ENCODE measurements around the gene TMA7B.

The TMA7B gene

DNA sequence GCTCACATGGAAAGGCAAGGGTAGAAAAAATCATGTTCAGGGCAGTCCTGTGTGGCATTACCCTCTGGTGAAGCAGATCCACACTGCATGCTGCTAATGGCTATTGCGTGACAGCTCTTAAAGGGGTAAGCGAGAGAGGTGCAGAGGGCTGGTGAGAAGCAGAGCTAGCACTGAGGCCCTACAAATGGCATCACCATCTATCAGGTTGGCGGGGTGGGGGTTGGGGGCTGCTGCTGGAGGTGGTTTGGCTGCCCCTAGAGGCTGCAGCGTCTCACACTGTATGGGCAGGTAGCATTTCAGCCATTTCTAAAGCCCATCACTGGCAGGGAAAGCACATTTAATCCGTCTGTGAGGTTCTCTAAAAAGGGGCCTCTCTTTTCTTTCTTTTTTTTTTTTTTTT, 16.9 kb upstream of the TMA7B start:
- Histone ChIP-seq H3K36me3 (ENCODE audit: control insufficient read depth, low read length) (no peaks in the 10 kb centered on the region), H3K27me3 (ENCODE audit: control insufficient read depth, low read length) (peaks cover 17% of the 10 kb centered on the region), H4K20me1 (ENCODE audit: control insufficient read depth, insufficient read depth, low read depth, low read length) (no peaks in the 10 kb centered on the region), H3K4me3 (ENCODE audit: low read length) (no peak overlapping the region), H3F3A (ENCODE audit: control insufficient read depth, insufficient read depth) (no peaks in the 10 kb centered on the region), H3K9me3 (ENCODE audit: control insufficient read depth, insufficient read depth, low read length) (no peaks in the 10 kb centered on the region), H3K27ac (ENCODE audit: low read depth, low read length) (no peak overlapping the region), H3K9me2 (replicated peaks; ENCODE audit: control insufficient read depth, low read length) (no peaks in the 10 kb centered on the region), H3K4me1 (ENCODE audit: control insufficient read depth, low read length) (peaks cover 18% of the 10 kb centered on the region), H3K4me2 (ENCODE audit: low read length) (no peak overlapping the region), H3K79me2 (ENCODE audit: control insufficient read depth, low read length) (no peaks in the 10 kb centered on the region)
- peak; percentile 33 for TF ChIP-seq CTCF (IDR thresholded peaks at IDR 0.05; ENCODE audit: low read depth, low read length, poor library complexity, severe bottlenecking)
- TF ChIP-seq EZH2phosphoT487 (IDR thresholded peaks at IDR 0.05; ENCODE audit: borderline replicate concordance, low read length) = no peak

DNA sequence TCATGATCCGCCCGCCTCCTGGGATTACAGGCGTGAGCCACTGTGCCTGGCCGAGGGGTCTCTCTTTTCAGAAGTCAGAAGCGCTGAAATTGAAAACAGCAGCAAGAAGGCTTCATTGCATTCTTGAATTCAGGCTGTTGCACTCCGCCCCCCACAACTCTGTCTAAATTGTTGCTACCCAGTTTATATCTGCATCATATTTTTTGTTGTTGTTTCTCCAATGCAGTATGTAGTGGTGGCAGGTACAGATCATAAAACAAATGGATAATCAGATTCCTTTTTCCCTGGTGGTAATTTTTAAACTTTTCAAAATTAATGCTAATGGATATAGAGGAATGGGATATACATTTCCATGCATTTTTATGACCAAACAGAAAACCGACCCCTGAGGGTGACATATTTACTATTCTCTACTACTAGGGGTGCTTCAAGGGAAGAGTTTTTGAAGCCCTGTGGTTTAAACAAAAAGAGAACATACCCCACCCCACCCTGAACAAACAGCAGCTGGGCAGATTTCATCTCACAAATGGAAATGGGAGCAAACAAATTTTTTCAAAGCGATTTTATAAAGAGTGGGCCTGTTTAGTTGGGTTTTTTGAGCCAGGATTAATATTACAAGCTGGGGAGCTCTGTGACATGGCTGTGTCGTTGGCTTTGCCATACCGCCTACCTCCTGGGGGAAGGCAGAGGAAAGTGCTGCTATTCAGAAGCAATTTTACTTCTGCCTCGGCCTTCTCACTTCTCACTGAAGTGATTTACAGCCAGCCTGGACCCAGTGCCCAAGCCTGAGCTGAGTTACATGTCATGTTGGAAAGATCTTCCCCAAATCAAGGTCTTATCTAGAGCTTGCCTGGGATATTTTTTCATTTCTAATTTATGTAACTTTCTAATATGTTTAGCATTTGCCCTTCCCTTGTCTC, 16.0 kb upstream of the TMA7B start:
- H3F3A ChIP-seq (ENCODE audit: control insufficient read depth, insufficient read depth) = no peaks in the 10 kb centered on the region
- no peaks in the 10 kb centered on the region for H3K9me3 ChIP-seq (ENCODE audit: control insufficient read depth, insufficient read depth, low read length)
- no peaks in the 10 kb centered on the region for H3K36me3 ChIP-seq (ENCODE audit: control insufficient read depth, low read length)
- H4K20me1 ChIP-seq (ENCODE audit: control insufficient read depth, insufficient read depth, low read depth, low read length) = no peaks in the 10 kb centered on the region
- TF ChIP-seq EZH2phosphoT487 (IDR thresholded peaks at IDR 0.05; ENCODE audit: borderline replicate concordance, low read length) = no peak
- TF ChIP-seq CTCF (IDR thresholded peaks at IDR 0.05; ENCODE audit: low read depth, low read length, poor library complexity, severe bottlenecking) = no peak
- H3K27me3 ChIP-seq (ENCODE audit: control insufficient read depth, low read length) = peaks cover 21% of the 10 kb centered on the region
- H3K4me3 ChIP-seq (ENCODE audit: low read length) = no peak overlapping the region
- H3K9me2 ChIP-seq (replicated peaks; ENCODE audit: control insufficient read depth, low read length) = no peaks in the 10 kb centered on the region
- H3K4me2 ChIP-seq (ENCODE audit: low read length) = no peak overlapping the region
- H3K4me1 ChIP-seq (ENCODE audit: control insufficient read depth, low read length) = peaks cover 18% of the 10 kb centered on the region
- H3K79me2 ChIP-seq (ENCODE audit: control insufficient read depth, low read length) = no peaks in the 10 kb centered on the region
- no peak overlapping the region for H3K27ac ChIP-seq (ENCODE audit: low read depth, low read length)

DNA sequence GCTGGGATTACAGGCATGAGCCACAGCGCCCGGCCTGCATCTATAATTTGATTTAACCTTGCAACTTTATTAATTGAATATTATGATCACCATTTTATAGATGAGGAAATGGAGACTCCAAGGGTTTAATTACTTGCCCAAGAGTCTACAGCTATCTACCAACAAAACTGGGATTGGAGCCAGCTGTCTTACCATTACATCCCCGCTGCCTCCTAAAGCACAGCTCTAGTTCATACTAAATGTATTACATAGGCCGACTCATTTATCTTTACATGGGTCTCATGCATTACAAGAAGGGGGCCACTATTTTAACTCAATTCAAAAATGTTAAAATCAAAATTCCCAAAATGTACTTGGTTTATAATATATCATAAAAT, 14.1 kb upstream of the TMA7B start:
- Histone ChIP-seq H3K36me3 (ENCODE audit: control insufficient read depth, low read length) (no peaks in the 10 kb centered on the region), H4K20me1 (ENCODE audit: control insufficient read depth, insufficient read depth, low read depth, low read length) (no peaks in the 10 kb centered on the region), H3K79me2 (ENCODE audit: control insufficient read depth, low read length) (no peaks in the 10 kb centered on the region), H3K4me2 (ENCODE audit: low read length) (no peak overlapping the region), H3K9me2 (replicated peaks; ENCODE audit: control insufficient read depth, low read length) (no peaks in the 10 kb centered on the region), H3K4me3 (ENCODE audit: low read length) (no peak overlapping the region), H3F3A (ENCODE audit: control insufficient read depth, insufficient read depth) (no peaks in the 10 kb centered on the region), H3K9me3 (ENCODE audit: control insufficient read depth, insufficient read depth, low read length) (no peaks in the 10 kb centered on the region), H3K27me3 (ENCODE audit: control insufficient read depth, low read length) (peaks cover 32% of the 10 kb centered on the region), H3K27ac (ENCODE audit: low read depth, low read length) (no peak overlapping the region), H3K4me1 (ENCODE audit: control insufficient read depth, low read length) (peaks cover 23% of the 10 kb centered on the region)
- TF ChIP-seq CTCF (IDR thresholded peaks at IDR 0.05; ENCODE audit: low read depth, low read length, poor library complexity, severe bottlenecking) (no peak), EZH2phosphoT487 (IDR thresholded peaks at IDR 0.05; ENCODE audit: borderline replicate concordance, low read length) (no peak)
